GM23338 (cell line): ENCODE data around the gene TADA2A. TPM values are rescaled to one million over a fixed set of nuclear protein-coding genes. Genes with fewer than 3 reads are reported as not detected.

Experiments used
- ATAC-seq: fragments of 200-7000 bp; cut with Tn5 transposase; 3 replicates; pipeline ENCODE4 v1.9.1; 2020
- DNase-seq: peaks from one replicate; pipeline ENCODE4 v3.0.0-alpha.2; 2015; ENCODE audit warnings: low spot score
- H2AFZ ChIP-seq: fragments of 200-600 bp; sonication (generic); 2 replicates; pipeline ENCODE4 v1.8.0; 2016; ENCODE audit warnings: antibody characterized with exemption, mild to moderate bottlenecking, moderate library complexity
- H3F3A ChIP-seq: fragments of 200-600 bp; sonication (generic); replicated peaks from 2 replicates; pipeline ENCODE4 v1.8.0; 2017; ENCODE audit warnings: antibody characterized with exemption, mixed run types, low read depth
- H3K27ac ChIP-seq: fragments of 200-600 bp; sonication (generic); 2 replicates; pipeline ENCODE4 v1.6.1; 2016; ENCODE audit warnings: low read depth
- H3K27me3 ChIP-seq: fragments of 200-600 bp; sonication (generic); 2 replicates; pipeline ENCODE4 v1.8.0; 2016; ENCODE audit warnings: mild to moderate bottlenecking, mixed run types, moderate library complexity; ENCODE audit not compliant: insufficient read depth
- H3K36me3 ChIP-seq: fragments of 200-600 bp; sonication (generic); 2 replicates; pipeline ENCODE4 v1.8.0; 2016; ENCODE audit warnings: mild to moderate bottlenecking; ENCODE audit not compliant: insufficient read depth
- H3K4me1 ChIP-seq: fragments of 200-600 bp; sonication (generic); 2 replicates; pipeline ENCODE4 v1.8.0; 2016; ENCODE audit warnings: mild to moderate bottlenecking, moderate library complexity; ENCODE audit not compliant: insufficient read depth
- H3K4me2 ChIP-seq: fragments of 200-600 bp; sonication (generic); 2 replicates; pipeline ENCODE4 v1.7.1; 2017; ENCODE audit warnings: mixed run types
- H3K4me3 ChIP-seq: fragments of 200-600 bp; sonication (generic); 2 replicates; pipeline ENCODE4 v1.6.1; 2016; ENCODE audit warnings: mixed run types
- H3K79me2 ChIP-seq: fragments of 200-600 bp; sonication (generic); replicated peaks from 2 replicates; pipeline ENCODE4 v1.8.0; 2017; ENCODE audit warnings: mild to moderate bottlenecking; ENCODE audit not compliant: insufficient read depth
- H3K9me2 ChIP-seq: fragments of 200-600 bp; sonication (generic); 2 replicates; pipeline ENCODE4 v1.8.0; 2017; ENCODE audit not compliant: insufficient read depth
- H4K20me1 ChIP-seq: fragments of 200-600 bp; sonication (generic); replicated peaks from 2 replicates; pipeline ENCODE4 v1.8.0; 2017; ENCODE audit warnings: mild to moderate bottlenecking; ENCODE audit not compliant: insufficient read depth
- H3K27ac Mint-ChIP-seq: 2 replicates; pipeline ENCODE4 v1.8.0; 2020; ENCODE audit warnings: inconsistent platforms, mild to moderate bottlenecking, moderate library complexity, mixed read lengths
- H3K27me3 Mint-ChIP-seq: 3 replicates; pipeline ENCODE4 v1.8.0; 2022; ENCODE audit warnings: low read depth, mild to moderate bottlenecking, moderate library complexity, mixed read lengths, inconsistent platforms; ENCODE audit not compliant: insufficient read depth, poor library complexity
- H3K36me3 Mint-ChIP-seq: 3 replicates; pipeline ENCODE4 v1.8.0; 2021; ENCODE audit warnings: low read depth, mild to moderate bottlenecking, inconsistent platforms, moderate library complexity, mixed read lengths
- H3K4me1 Mint-ChIP-seq: 3 replicates; pipeline ENCODE4 v1.8.0; 2020; ENCODE audit warnings: mild to moderate bottlenecking, inconsistent platforms, mixed read lengths
- H3K4me3 Mint-ChIP-seq: 3 replicates; pipeline ENCODE4 v1.8.0; 2021; ENCODE audit warnings: moderate library complexity, mild to moderate bottlenecking, inconsistent platforms, mixed read lengths
- H3K9me3 Mint-ChIP-seq: 3 replicates; pipeline ENCODE4 v1.8.0; 2020; ENCODE audit warnings: moderate library complexity, mild to moderate bottlenecking, inconsistent platforms, mixed read lengths
- POLR2AphosphoS5 ChIP-seq: IDR thresholded peaks from 2 replicates; pipeline ENCODE4 v1.6.1; 2016; ENCODE audit warnings: antibody characterized with exemption, low read depth
- polyA plus RNA-seq: library from polyadenylated mRNA; unstranded; fragments of >200 nt; fragmentation: Nextera tagmentation; extraction: Ambion mirVana; gene quantifications from 2 replicates; pipeline ENCODE4 v1.2.1, GENCODE V29; 2016
- total RNA-seq: library from RNA; depleted of rRNA; stranded (reverse); fragments of >200 nt; shearing (Covaris generic); gene quantifications from 2 replicates; pipeline ENCODE4 v1.2.3, GENCODE V29; 2014
- TF ChIP-seq, protein P1 (sequence below): fragments of 250-450 bp; sonication (Bioruptor Pico); IDR thresholded peaks from 2 replicates; pipeline ENCODE4 v1.5.0; 2020; ENCODE audit warnings: mild to moderate bottlenecking, moderate library complexity

The TADA2A gene
- total and polyA plus RNA-seq, 2 experiments from 2014 or later, result 14.5 to 17.1 TPM

GRCh38 chr17:37384560-37385149, 22.0 kb upstream of the TADA2A start (continued):
- TF ChIP-seq, protein P1, sequence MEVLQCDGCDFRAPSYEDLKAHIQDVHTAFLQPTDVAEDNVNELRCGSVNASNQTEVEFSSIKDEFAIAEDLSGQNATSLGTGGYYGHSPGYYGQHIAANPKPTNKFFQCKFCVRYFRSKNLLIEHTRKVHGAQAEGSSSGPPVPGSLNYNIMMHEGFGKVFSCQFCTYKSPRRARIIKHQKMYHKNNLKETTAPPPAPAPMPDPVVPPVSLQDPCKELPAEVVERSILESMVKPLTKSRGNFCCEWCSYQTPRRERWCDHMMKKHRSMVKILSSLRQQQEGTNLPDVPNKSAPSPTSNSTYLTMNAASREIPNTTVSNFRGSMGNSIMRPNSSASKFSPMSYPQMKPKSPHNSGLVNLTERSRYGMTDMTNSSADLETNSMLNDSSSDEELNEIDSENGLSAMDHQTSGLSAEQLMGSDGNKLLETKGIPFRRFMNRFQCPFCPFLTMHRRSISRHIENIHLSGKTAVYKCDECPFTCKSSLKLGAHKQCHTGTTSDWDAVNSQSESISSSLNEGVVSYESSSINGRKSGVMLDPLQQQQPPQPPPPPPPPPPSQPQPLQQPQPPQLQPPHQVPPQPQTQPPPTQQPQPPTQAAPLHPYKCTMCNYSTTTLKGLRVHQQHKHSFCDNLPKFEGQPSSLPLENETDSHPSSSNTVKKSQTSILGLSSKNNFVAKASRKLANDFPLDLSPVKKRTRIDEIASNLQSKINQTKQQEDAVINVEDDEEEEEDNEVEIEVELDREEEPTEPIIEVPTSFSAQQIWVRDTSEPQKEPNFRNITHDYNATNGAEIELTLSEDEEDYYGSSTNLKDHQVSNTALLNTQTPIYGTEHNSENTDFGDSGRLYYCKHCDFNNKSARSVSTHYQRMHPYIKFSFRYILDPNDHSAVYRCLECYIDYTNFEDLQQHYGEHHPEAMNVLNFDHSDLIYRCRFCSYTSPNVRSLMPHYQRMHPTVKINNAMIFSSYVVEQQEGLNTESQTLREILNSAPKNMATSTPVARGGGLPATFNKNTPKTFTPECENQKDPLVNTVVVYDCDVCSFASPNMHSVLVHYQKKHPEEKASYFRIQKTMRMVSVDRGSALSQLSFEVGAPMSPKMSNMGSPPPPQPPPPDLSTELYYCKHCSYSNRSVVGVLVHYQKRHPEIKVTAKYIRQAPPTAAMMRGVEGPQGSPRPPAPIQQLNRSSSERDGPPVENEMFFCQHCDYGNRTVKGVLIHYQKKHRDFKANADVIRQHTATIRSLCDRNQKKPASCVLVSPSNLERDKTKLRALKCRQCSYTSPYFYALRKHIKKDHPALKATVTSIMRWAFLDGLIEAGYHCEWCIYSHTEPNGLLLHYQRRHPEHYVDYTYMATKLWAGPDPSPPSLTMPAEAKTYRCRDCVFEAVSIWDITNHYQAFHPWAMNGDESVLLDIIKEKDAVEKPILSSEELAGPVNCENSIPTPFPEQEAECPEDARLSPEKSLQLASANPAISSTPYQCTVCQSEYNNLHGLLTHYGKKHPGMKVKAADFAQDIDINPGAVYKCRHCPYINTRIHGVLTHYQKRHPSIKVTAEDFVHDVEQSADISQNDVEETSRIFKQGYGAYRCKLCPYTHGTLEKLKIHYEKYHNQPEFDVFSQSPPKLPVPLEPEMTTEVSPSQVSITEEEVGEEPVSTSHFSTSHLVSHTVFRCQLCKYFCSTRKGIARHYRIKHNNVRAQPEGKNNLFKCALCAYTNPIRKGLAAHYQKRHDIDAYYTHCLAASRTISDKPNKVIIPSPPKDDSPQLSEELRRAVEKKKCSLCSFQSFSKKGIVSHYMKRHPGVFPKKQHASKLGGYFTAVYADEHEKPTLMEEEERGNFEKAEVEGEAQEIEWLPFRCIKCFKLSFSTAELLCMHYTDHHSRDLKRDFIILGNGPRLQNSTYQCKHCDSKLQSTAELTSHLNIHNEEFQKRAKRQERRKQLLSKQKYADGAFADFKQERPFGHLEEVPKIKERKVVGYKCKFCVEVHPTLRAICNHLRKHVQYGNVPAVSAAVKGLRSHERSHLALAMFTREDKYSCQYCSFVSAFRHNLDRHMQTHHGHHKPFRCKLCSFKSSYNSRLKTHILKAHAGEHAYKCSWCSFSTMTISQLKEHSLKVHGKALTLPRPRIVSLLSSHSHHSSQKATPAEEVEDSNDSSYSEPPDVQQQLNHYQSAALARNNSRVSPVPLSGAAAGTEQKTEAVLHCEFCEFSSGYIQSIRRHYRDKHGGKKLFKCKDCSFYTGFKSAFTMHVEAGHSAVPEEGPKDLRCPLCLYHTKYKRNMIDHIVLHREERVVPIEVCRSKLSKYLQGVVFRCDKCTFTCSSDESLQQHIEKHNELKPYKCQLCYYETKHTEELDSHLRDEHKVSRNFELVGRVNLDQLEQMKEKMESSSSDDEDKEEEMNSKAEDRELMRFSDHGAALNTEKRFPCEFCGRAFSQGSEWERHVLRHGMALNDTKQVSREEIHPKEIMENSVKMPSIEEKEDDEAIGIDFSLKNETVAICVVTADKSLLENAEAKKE (CRISPR knock-in tag), result no peak
- TF ChIP-seq POLR2AphosphoS5, result no peak

DNA sequence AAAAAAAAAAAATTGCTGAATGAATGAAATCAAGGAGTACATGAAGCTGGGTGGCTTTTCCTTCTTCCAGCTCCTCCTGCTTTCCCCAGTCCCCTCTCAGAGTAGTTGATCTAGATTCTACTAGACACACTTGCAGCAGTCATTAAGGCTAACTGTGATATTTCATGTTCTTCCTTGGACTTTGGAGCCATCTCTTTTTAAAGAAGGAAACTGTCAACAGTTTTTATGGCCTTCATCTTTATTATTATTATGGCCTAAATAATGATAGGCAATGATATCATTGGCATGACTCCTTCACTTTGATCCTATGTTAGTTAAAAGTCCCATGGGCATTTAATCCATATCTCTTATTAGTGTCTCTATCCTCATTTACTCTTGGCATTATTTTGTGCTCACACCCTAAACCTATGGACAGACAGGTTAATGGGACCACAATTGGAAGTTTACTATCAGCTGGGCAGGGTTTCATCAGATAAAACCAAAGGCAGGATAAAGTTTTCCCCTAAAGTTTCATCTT, 21.2 kb upstream of the TADA2A start:
- TF ChIP-seq, protein P1 (CRISPR knock-in tag), result no peak
- Mint-ChIP-seq H3K27ac (no peak overlapping the region), H3K36me3 (no peaks in the 10 kb centered on the region), H3K4me3 (no peak overlapping the region), H3K9me3 (no peaks in the 10 kb centered on the region), H3K4me1 (peaks cover 3% of the 10 kb centered on the region; the same call in 2 of the 3 replicates), H3K27me3 (peaks cover 9% of the 10 kb centered on the region)
- Histone ChIP-seq H2AFZ (no peak overlapping the region), H3K4me1 (no peaks in the 10 kb centered on the region; the same call in 1 of the 2 replicates), H3K4me2 (no peak overlapping the region), H4K20me1 (no peaks in the 10 kb centered on the region), H3F3A (no peaks in the 10 kb centered on the region), H3K27ac (no peak overlapping the region), H3K36me3 (no peaks in the 10 kb centered on the region), H3K4me3 (no peak overlapping the region), H3K79me2 (no peaks in the 10 kb centered on the region), H3K9me2 (no peaks in the 10 kb centered on the region), H3K27me3 (no peaks in the 10 kb centered on the region)
- no peak for DNase-seq
- ATAC-seq, result no peak
